Measurements from ENCODE around the gene SOS2. TPM values are rescaled to one million over a fixed set of nuclear protein-coding genes. Genes with fewer than 3 reads are reported as not detected.

SOS2 gene
- total RNA-seq: 10 to 100 TPM; 13.8 to 29.6 (median 18.6) TPM

DNA sequence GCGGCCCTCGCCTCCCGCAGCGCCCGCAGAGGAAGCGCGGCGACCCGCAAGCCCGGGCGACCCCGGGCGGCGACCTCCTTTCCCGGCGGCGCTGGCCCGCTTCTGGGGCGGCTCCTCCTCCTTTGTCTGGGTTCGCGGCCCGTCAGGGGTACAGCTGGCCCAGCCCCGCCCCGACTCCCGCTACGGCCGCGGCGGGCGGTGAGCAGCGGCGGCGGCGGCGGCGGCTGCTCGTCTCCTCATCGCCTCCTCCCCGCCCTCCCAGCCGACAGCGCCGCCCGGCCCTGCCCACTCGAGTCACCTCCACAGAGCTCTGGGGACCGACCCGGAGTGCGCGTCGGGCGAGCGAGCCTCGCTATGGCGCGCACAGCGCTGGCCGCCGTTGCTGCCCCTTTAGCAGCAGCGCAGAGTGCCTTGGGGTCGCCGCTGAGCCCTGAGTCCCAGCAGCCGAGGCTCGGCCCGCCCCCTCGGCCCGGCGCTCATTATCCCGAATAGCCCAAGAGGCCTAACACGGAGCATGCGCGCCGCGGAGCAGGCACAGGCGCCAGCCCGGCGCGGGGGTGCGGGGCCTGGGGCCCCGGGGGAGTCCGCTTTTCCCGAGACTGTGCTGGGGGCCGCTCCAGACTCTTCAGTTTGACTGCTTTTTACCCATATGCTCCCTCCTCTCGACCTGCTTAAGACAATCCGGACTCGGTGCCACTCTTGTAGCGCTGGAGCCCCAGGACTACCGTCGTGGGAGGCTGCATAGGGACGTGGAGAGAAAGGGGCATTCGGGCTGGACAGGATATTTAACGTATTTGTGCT, at the start of gene SOS2:
TSS of gene SOS2 (minus strand) at position 104 of the 801 bp plus-strand sequence. CDS start 295 bp downstream, outside the sequence.
- TF ChIP-seq POLR2A (IDR thresholded peaks at IDR 0.05): peak in 3 of 4 donors; percentile 71 to 94 (median 90)
- TF ChIP-seq, protein P1, sequence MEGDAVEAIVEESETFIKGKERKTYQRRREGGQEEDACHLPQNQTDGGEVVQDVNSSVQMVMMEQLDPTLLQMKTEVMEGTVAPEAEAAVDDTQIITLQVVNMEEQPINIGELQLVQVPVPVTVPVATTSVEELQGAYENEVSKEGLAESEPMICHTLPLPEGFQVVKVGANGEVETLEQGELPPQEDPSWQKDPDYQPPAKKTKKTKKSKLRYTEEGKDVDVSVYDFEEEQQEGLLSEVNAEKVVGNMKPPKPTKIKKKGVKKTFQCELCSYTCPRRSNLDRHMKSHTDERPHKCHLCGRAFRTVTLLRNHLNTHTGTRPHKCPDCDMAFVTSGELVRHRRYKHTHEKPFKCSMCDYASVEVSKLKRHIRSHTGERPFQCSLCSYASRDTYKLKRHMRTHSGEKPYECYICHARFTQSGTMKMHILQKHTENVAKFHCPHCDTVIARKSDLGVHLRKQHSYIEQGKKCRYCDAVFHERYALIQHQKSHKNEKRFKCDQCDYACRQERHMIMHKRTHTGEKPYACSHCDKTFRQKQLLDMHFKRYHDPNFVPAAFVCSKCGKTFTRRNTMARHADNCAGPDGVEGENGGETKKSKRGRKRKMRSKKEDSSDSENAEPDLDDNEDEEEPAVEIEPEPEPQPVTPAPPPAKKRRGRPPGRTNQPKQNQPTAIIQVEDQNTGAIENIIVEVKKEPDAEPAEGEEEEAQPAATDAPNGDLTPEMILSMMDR (IDR thresholded peaks at IDR 0.05): peak in 2 of 6 experiments; percentile 2 to 13
- 0% methylated on average over 3 to 9 of the region's 90 CpGs for WGBS, 2 donors
- no peaks in the 10 kb centered on the region for H3K9me3 ChIP-seq
- peak within 1 kb of the TSS; percentile 66 to 97 (median 90) for H3K4me3 ChIP-seq
- intact Hi-C loops (cut with DNase I): no loop called here
- peak; percentile 63 for DNase-seq
- peak within 1 kb of the TSS; percentile 95 to 100 (median 99) for H3K27ac ChIP-seq
- no peaks in the 10 kb centered on the region for H3K27me3 ChIP-seq
- no peaks in the 10 kb centered on the region for H3K36me3 ChIP-seq
- H3K4me1 ChIP-seq: peaks cover 0 to 56% (median 20%) of the 10 kb centered on the region in 3 donors

DNA sequence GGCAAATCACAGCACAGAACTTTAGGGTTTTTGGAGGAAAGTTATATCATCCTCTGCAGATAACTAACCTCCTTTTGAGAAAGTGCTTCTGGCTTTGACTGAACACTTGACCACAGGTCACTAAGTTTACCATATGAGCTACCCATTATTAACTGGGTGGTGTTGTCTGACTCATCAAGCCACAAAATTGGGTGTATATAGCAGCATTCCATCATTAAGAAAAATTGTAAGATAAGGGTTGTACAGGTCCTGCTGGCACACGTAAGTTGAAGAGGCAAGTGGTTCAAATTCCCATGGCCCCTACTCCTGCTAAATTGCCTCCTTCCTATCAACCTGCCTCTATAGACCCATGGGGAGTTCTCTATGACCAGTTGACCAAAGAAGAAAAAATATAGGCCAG, 41.1 kb upstream of the SOS2 start:
- intact Hi-C loops (cut with DNase I): no loop called here
- peaks cover 0 to 23% (median 0%) of the 10 kb centered on the region in 3 donors for H3K36me3 ChIP-seq
- 93 to 100% methylated on average over 1 of the region's 1 CpG for WGBS, 2 donors

DNA sequence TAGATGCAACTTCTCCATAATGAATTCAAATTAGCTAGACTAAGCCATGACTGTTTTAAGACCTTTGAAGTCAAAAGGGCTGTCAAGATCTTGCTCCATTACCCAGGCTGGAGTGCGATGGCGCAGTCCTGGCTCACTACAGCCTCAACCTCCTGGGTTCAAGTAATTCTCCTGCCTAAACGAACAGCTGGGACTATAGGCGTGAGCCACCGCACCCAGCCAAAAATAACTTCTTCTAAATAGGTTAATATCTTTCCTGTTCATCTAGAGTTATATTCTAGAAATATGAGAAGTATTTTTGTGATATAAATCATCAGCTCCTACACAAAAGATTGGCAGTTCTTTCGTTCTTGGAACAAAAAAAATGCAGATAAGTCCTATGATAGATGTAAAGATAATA, 39.6 kb upstream of the SOS2 start:
- H3K4me3 ChIP-seq: no peak overlapping the region
- no peak for TF ChIP-seq POLR2A (IDR thresholded peaks at IDR 0.05)
- TF ChIP-seq, protein P1 (IDR thresholded peaks at IDR 0.05): no peak
- H3K36me3 ChIP-seq: peaks cover 0 to 21% (median 0%) of the 10 kb centered on the region in 3 donors
- 93 to 94% methylated on average over 6 of the region's 6 CpGs for WGBS, 2 donors
- no peak overlapping the region for H3K27ac ChIP-seq
- DNase-seq: no peak
- H3K27me3 ChIP-seq: no peaks in the 10 kb centered on the region
- intact Hi-C loops (cut with DNase I): no loop called here
- no peaks in the 10 kb centered on the region for H3K4me1 ChIP-seq
- no peaks in the 10 kb centered on the region for H3K9me3 ChIP-seq

More for the DNA sequence above, 41.1 kb upstream of the SOS2 start:
- Histone ChIP-seq H3K4me3 (no peak overlapping the region), H3K27ac (no peak overlapping the region), H3K9me3 (no peaks in the 10 kb centered on the region), H3K4me1 (no peaks in the 10 kb centered on the region), H3K27me3 (no peaks in the 10 kb centered on the region)
- DNase-seq: no peak
- TF ChIP-seq, protein P1 (IDR thresholded peaks at IDR 0.05): no peak
- no peak for TF ChIP-seq POLR2A (IDR thresholded peaks at IDR 0.05)

DNA sequence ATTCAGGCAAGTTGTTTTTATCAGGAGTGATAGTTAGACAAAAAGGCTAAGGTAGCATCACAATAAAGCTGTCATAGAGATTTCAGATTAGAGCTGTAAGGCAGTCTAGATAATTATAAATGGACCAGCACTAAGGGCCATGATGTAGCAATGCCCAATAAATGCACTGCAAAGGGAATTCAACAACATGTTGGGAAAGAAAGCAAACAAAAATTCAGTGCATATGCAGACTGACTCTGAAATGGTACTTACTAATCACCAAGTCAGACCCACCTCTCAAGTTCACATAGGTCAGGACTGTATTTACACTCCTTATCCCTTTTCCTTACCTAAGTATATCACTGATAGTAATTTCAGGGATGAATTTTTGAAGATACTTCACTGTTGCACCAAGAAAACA, 33.7 kb upstream of the SOS2 start:
- Histone ChIP-seq H3K27me3 (no peaks in the 10 kb centered on the region), H3K27ac (no peak overlapping the region), H3K4me3 (no peak overlapping the region), H3K36me3 (peaks cover 0 to 55% (median 0%) of the 10 kb centered on the region in 3 donors), H3K4me1 (no peaks in the 10 kb centered on the region), H3K9me3 (no peaks in the 10 kb centered on the region)
- intact Hi-C loops (cut with DNase I): loop anchor here (10.0 kb wide), 1 partner anchor 120 kb away; no protein-coding TSS in a partner anchor
- TF ChIP-seq, protein P1 (IDR thresholded peaks at IDR 0.05): no peak
- TF ChIP-seq POLR2A (IDR thresholded peaks at IDR 0.05): no peak
- no peak for DNase-seq

DNA sequence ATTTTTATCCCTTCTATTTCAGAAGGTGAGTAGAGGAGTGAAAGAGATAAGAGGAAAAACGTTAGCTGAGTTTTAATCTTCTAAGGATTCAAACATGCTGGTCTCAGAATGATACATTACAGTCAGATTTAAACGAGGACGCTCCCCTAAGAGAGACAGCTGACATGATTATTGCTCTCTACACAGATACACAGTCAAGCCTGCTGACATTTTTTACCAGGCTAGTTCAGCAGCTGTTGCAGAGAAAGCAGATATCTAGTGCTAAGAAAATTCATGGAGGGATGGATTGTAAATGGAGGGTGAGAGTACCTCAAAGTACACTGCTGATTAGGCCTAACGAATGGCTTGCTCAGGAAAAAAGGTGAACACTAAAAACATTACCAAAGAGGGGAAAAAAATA, 31.9 kb upstream of the SOS2 start:
- no peak for TF ChIP-seq POLR2A (IDR thresholded peaks at IDR 0.05)
- TF ChIP-seq, protein P1 (IDR thresholded peaks at IDR 0.05): no peak
- intact Hi-C loops (cut with DNase I): loop anchor here (10.0 kb wide), 1 partner anchor 119 kb away; no protein-coding TSS in a partner anchor
- no peak overlapping the region for H3K27ac ChIP-seq
- no peaks in the 10 kb centered on the region for H3K27me3 ChIP-seq
- 75 to 83% methylated on average over 4 of the region's 4 CpGs for WGBS, 2 donors
- H3K4me1 ChIP-seq: no peaks in the 10 kb centered on the region
- no peak for DNase-seq
- H3K36me3 ChIP-seq: peaks cover 0 to 44% (median 0%) of the 10 kb centered on the region in 3 donors
- H3K4me3 ChIP-seq: no peak overlapping the region
- no peaks in the 10 kb centered on the region for H3K9me3 ChIP-seq
